HepG2 (cell line): ENCODE data around the gene VPS54. TPM values are rescaled to one million over a fixed set of nuclear protein-coding genes. Genes with fewer than 3 reads are reported as not detected.

ENCODE experiments used
- BRCA1 ChIP-seq: sonication (generic); formaldehyde crosslinking; IDR thresholded peaks from 2 replicates; pipeline ENCODE4 v1.4.0; 2020; ENCODE audit warnings: missing genetic modification reagents
- DR1 ChIP-seq: sonication (generic); formaldehyde crosslinking; IDR thresholded peaks from 2 replicates; pipeline ENCODE4 v1.8.0; 2021; ENCODE audit warnings: mild to moderate bottlenecking, missing genetic modification reagents, inconsistent platforms
- FOXP1 ChIP-seq, 2 experiments: fragments of 450-650 bp in 1 of 2; IDR thresholded peaks; 2 replicates each; pipeline ENCODE4 v1.6.1; 2017 to 2018; ENCODE audit warnings: antibody characterized with exemption in 1 of 2
- HOMEZ ChIP-seq: IDR thresholded peaks from 2 replicates; pipeline ENCODE4 v1.6.1; 2016; ENCODE audit warnings: low read depth
- ISL2 ChIP-seq: sonication (generic); formaldehyde crosslinking; IDR thresholded peaks from 2 replicates; pipeline ENCODE4 v1.5.0; 2020; ENCODE audit warnings: missing genetic modification reagents
- MAFK ChIP-seq, 2 experiments: IDR thresholded peaks in 1 of 2; conservative IDR thresholded peaks in 1 of 2; 2 replicates each; pipeline ENCODE4 v1.6.1; 2011; ENCODE audit warnings: improper control_type of control experiment in 2 of 2, low read length in 2 of 2
- MYNN ChIP-seq: sonication (generic); formaldehyde crosslinking; IDR thresholded peaks from 2 replicates; pipeline ENCODE4 v1.4.0; 2020; ENCODE audit warnings: mild to moderate bottlenecking, low read depth, missing genetic modification reagents
- NCOA2 ChIP-seq: sonication (generic); formaldehyde crosslinking; IDR thresholded peaks from 2 replicates; pipeline ENCODE4 v1.8.0; 2022; ENCODE audit warnings: inconsistent platforms
- NPAS2 ChIP-seq: sonication (generic); formaldehyde crosslinking; IDR thresholded peaks from 2 replicates; pipeline ENCODE4 v1.8.0; 2022; ENCODE audit warnings: mild to moderate bottlenecking, missing genetic modification reagents, borderline replicate concordance
- NR3C1 ChIP-seq: sonication (generic); formaldehyde crosslinking; IDR thresholded peaks from 2 replicates; pipeline ENCODE4 v1.4.0; 2020; ENCODE audit warnings: missing genetic modification reagents
- ONECUT2 ChIP-seq: sonication (generic); formaldehyde crosslinking; IDR thresholded peaks from 2 replicates; pipeline ENCODE4 v1.4.0; 2020; ENCODE audit warnings: missing genetic modification reagents
- SAFB2 ChIP-seq: sonication (generic); formaldehyde crosslinking; IDR thresholded peaks from 2 replicates; pipeline ENCODE4 v1.5.1; 2020; ENCODE audit warnings: missing genetic modification reagents, low read depth, mild to moderate bottlenecking, borderline replicate concordance
- ZBTB1 ChIP-seq: sonication (generic); formaldehyde crosslinking; IDR thresholded peaks from 2 replicates; pipeline ENCODE4 v1.4.0; 2020; ENCODE audit warnings: missing genetic modification reagents, borderline replicate concordance
- ZKSCAN1 ChIP-seq: fragments of 150-350 bp; IDR thresholded peaks from 2 replicates; pipeline ENCODE4 v1.6.1; 2014; ENCODE audit warnings: low read length
- ZNF251 ChIP-seq: sonication (generic); formaldehyde crosslinking; IDR thresholded peaks from 2 replicates; pipeline ENCODE4 v1.9.0; 2021; ENCODE audit warnings: mild to moderate bottlenecking, missing genetic modification reagents
- ZNF331 ChIP-seq: sonication (generic); formaldehyde crosslinking; IDR thresholded peaks from 2 replicates; pipeline ENCODE4 v1.4.0; 2020; ENCODE audit warnings: missing genetic modification reagents
- ZNF556 ChIP-seq: sonication (generic); formaldehyde crosslinking; IDR thresholded peaks from 2 replicates; pipeline ENCODE4 v1.4.0; 2020; ENCODE audit warnings: mild to moderate bottlenecking, missing genetic modification reagents, borderline replicate concordance
- ZNF570 ChIP-seq: sonication (generic); formaldehyde crosslinking; IDR thresholded peaks from 2 replicates; pipeline ENCODE4 v1.4.0; 2020; ENCODE audit warnings: mild to moderate bottlenecking, missing genetic modification reagents, borderline replicate concordance
- polyA plus RNA-seq, 8 experiments: library from polyadenylated mRNA; depleted of rRNA in 3 of 8; stranded (reverse) in 7 of 8; unstranded in 1 of 8; fragments of >200 nt; fragmentation: Illumina TruSeq in 4 of 8; extraction: Trizol in 4 of 8; gene quantifications; 2 replicates each; pipeline versions ENCODE4 v1.2.1 to v1.2.3, GENCODE V29; 2011 to 2016; ENCODE audit warnings: low read depth in 4 of 8, missing spikeins in 1 of 8, mixed read lengths in 1 of 8; ENCODE audit not compliant: insufficient read depth in 1 of 8
- total RNA-seq, 5 experiments: library from RNA; depleted of rRNA; stranded (reverse); fragments of >200 nt; fragmentation: Illumina TruSeq; extraction: Trizol; gene quantifications; 2 replicates each; pipeline ENCODE4 v1.2.3, GENCODE V29; 2016; ENCODE audit warnings: low read depth in 1 of 5
- TF ChIP-seq, protein P1 (sequence below): sonication (generic); formaldehyde crosslinking; IDR thresholded peaks from 2 replicates; pipeline ENCODE4 v1.4.0; 2020; ENCODE audit warnings: mild to moderate bottlenecking, missing genetic modification reagents
- TF ChIP-seq, protein P2 (sequence below): sonication (generic); formaldehyde crosslinking; IDR thresholded peaks from 2 replicates; pipeline ENCODE4 v1.5.1; 2020; ENCODE audit warnings: mild to moderate bottlenecking, missing genetic modification reagents, borderline replicate concordance
- TF ChIP-seq, protein P3 (sequence below): sonication (generic); formaldehyde crosslinking; IDR thresholded peaks from 2 replicates; pipeline ENCODE4 v1.4.0; 2020; ENCODE audit warnings: missing genetic modification reagents

The VPS54 gene
- total and polyA plus RNA-seq, 2 of the 13 experiments (the other 11 are each of a cell fraction or from before 2014, with no cell fraction given) = 64.7 to 77.5 TPM

- TF ChIP-seq NPAS2 (CRISPR knock-in tag) (no peak), BRCA1 (CRISPR knock-in tag) (no peak), ZNF331 (peak; percentile 16; the same call in 1 of the 2 replicates), DR1 (CRISPR knock-in tag) (no peak), ZNF556 (no peak), ZNF570 (CRISPR knock-in tag) (no peak), ISL2 (CRISPR knock-in tag) (peak; percentile 89), MYNN (no peak), ZKSCAN1 (no peak), MAFK (conservative IDR thresholded peaks at IDR 0.05 in 1 of 2, IDR thresholded peaks at IDR 0.05 in 1 of 2; ENCODE audit: low read length in 2 of 2) (no peak), ONECUT2 (CRISPR knock-in tag) (peak; percentile 63), NR3C1 (CRISPR knock-in tag) (no peak), ZNF251 (no peak), FOXP1 (IDR thresholded peaks at IDR 0.05) (peak; percentile 47; the same call in 1 of the 2 replicates), FOXP1 (CRISPR knock-in tag; IDR thresholded peaks at IDR 0.05) (peak; percentile 91), NCOA2 (CRISPR knock-in tag) (peak; percentile 84), SAFB2 (no peak), ZBTB1 (no peak), HOMEZ (CRISPR knock-in tag) (peak; percentile 76; the same call in 1 of the 2 replicates)
- TF ChIP-seq, protein P1, sequence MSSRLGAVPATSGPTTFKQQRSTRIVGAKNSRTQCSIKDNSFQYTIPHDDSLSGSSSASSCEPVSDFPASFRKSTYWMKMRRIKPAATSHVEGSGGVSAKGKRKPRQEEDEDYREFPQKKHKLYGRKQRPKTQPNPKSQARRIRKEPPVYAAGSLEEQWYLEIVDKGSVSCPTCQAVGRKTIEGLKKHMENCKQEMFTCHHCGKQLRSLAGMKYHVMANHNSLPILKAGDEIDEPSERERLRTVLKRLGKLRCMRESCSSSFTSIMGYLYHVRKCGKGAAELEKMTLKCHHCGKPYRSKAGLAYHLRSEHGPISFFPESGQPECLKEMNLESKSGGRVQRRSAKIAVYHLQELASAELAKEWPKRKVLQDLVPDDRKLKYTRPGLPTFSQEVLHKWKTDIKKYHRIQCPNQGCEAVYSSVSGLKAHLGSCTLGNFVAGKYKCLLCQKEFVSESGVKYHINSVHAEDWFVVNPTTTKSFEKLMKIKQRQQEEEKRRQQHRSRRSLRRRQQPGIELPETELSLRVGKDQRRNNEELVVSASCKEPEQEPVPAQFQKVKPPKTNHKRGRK (CRISPR knock-in tag) = no peak
- TF ChIP-seq, protein P2, sequence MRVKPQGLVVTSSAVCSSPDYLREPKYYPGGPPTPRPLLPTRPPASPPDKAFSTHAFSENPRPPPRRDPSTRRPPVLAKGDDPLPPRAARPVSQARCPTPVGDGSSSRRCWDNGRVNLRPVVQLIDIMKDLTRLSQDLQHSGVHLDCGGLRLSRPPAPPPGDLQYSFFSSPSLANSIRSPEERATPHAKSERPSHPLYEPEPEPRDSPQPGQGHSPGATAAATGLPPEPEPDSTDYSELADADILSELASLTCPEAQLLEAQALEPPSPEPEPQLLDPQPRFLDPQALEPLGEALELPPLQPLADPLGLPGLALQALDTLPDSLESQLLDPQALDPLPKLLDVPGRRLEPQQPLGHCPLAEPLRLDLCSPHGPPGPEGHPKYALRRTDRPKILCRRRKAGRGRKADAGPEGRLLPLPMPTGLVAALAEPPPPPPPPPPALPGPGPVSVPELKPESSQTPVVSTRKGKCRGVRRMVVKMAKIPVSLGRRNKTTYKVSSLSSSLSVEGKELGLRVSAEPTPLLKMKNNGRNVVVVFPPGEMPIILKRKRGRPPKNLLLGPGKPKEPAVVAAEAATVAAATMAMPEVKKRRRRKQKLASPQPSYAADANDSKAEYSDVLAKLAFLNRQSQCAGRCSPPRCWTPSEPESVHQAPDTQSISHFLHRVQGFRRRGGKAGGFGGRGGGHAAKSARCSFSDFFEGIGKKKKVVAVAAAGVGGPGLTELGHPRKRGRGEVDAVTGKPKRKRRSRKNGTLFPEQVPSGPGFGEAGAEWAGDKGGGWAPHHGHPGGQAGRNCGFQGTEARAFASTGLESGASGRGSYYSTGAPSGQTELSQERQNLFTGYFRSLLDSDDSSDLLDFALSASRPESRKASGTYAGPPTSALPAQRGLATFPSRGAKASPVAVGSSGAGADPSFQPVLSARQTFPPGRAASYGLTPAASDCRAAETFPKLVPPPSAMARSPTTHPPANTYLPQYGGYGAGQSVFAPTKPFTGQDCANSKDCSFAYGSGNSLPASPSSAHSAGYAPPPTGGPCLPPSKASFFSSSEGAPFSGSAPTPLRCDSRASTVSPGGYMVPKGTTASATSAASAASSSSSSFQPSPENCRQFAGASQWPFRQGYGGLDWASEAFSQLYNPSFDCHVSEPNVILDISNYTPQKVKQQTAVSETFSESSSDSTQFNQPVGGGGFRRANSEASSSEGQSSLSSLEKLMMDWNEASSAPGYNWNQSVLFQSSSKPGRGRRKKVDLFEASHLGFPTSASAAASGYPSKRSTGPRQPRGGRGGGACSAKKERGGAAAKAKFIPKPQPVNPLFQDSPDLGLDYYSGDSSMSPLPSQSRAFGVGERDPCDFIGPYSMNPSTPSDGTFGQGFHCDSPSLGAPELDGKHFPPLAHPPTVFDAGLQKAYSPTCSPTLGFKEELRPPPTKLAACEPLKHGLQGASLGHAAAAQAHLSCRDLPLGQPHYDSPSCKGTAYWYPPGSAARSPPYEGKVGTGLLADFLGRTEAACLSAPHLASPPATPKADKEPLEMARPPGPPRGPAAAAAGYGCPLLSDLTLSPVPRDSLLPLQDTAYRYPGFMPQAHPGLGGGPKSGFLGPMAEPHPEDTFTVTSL (CRISPR knock-in tag) = peak; percentile 85; the same call in 1 of the 2 replicates
- TF ChIP-seq, protein P3, sequence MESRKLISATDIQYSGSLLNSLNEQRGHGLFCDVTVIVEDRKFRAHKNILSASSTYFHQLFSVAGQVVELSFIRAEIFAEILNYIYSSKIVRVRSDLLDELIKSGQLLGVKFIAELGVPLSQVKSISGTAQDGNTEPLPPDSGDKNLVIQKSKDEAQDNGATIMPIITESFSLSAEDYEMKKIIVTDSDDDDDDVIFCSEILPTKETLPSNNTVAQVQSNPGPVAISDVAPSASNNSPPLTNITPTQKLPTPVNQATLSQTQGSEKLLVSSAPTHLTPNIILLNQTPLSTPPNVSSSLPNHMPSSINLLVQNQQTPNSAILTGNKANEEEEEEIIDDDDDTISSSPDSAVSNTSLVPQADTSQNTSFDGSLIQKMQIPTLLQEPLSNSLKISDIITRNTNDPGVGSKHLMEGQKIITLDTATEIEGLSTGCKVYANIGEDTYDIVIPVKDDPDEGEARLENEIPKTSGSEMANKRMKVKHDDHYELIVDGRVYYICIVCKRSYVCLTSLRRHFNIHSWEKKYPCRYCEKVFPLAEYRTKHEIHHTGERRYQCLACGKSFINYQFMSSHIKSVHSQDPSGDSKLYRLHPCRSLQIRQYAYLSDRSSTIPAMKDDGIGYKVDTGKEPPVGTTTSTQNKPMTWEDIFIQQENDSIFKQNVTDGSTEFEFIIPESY (CRISPR knock-in tag) = no peak
Measured at GRCh38 chr2:63981702-63982103, 37.5 kb downstream of the VPS54 start (continued).
